ENCODE data around the gene SPIRE1.

GRCh38 chr18:12442946-12443345, 215.0 kb downstream of the SPIRE1 start:
- no peak for TF ChIP-seq POLR2A (IDR thresholded peaks at IDR 0.05)
- TF ChIP-seq CTCF (IDR thresholded peaks at IDR 0.05), result no peak
